Ectodermal cell (in vitro differentiated cells): Measurements from ENCODE around the gene PTPRF.

Source experiments
- H3K27ac ChIP-seq: 2 replicates; pipeline ENCODE4 v1.7.0; 2013; ENCODE audit warnings: mild to moderate bottlenecking, low read depth, low read length; ENCODE audit not compliant: insufficient read depth, poor library complexity, severe bottlenecking
- H3K27me3 ChIP-seq: 2 replicates; pipeline ENCODE4 v1.7.0; 2013; ENCODE audit warnings: mild to moderate bottlenecking, low read length; ENCODE audit not compliant: insufficient read depth, control insufficient read depth, poor library complexity, severe bottlenecking
- H3K36me3 ChIP-seq: one replicate; pipeline ENCODE4 v1.7.0; 2013; ENCODE audit warnings: low read length; ENCODE audit not compliant: control insufficient read depth, insufficient read depth
- H3K4me1 ChIP-seq: one replicate; pipeline ENCODE4 v1.7.0; 2013; ENCODE audit warnings: low read length; ENCODE audit not compliant: control insufficient read depth, insufficient read depth
- H3K4me3 ChIP-seq: 2 replicates; pipeline ENCODE4 v1.7.0; 2013; ENCODE audit warnings: low read depth, low read length, control low read depth; ENCODE audit not compliant: insufficient read depth
- H3K9me3 ChIP-seq: 2 replicates; pipeline ENCODE4 v1.7.0; 2013; ENCODE audit warnings: mild to moderate bottlenecking, low read length, moderate library complexity; ENCODE audit not compliant: control insufficient read depth
- whole genome bisulfite sequencing, 2 experiments: methylation state at CpG; one replicate each; pipeline ENCODE4 v1.1.7; 2013; ENCODE audit warnings: missing lambda C conversion rate in 2 of 2; 5-methylcytosine and 5-hydroxymethylcytosine counted together

PTPRF gene

GRCh38 chr1:43576521-43576920 is 45.8 kb downstream of the PTPRF start:
- no peaks in the 10 kb centered on the region for H3K9me3 ChIP-seq
- no peak overlapping the region for H3K4me3 ChIP-seq
- no peak overlapping the region for H3K27ac ChIP-seq
- peaks cover 12% of the 10 kb centered on the region for H3K36me3 ChIP-seq
- 97 to 99% methylated on average over 7 of the region's 7 CpGs for WGBS, 2 experiments
- no peaks in the 10 kb centered on the region for H3K27me3 ChIP-seq
- H3K4me1 ChIP-seq, result peaks cover 24% of the 10 kb centered on the region

GRCh38 chr1:43577655-43578542 is 47.2 kb downstream of the PTPRF start:
- H3K27me3 ChIP-seq, result no peaks in the 10 kb centered on the region
- peaks cover 19% of the 10 kb centered on the region for H3K36me3 ChIP-seq
- WGBS, 2 experiments, result 91 to 93% methylated on average over 18 of the region's 18 CpGs
- no peak overlapping the region for H3K4me3 ChIP-seq
- peaks cover 16% of the 10 kb centered on the region for H3K4me1 ChIP-seq
- H3K9me3 ChIP-seq, result no peaks in the 10 kb centered on the region
- H3K27ac ChIP-seq, result no peak overlapping the region

GRCh38 chr1:43580039-43580438 is 49.4 kb downstream of the PTPRF start:
- Histone ChIP-seq H3K4me3 (no peak overlapping the region), H3K27me3 (no peaks in the 10 kb centered on the region), H3K9me3 (no peaks in the 10 kb centered on the region), H3K4me1 (peaks cover 5% of the 10 kb centered on the region), H3K27ac (no peak overlapping the region), H3K36me3 (peaks cover 19% of the 10 kb centered on the region)
- WGBS, 2 experiments, result 94 to 98% methylated on average over 9 of the region's 9 CpGs

- Histone ChIP-seq H3K9me3 (no peaks in the 10 kb centered on the region), H3K27ac (no peak overlapping the region), H3K4me3 (no peak overlapping the region), H3K27me3 (no peaks in the 10 kb centered on the region), H3K4me1 (peaks cover 4% of the 10 kb centered on the region), H3K36me3 (peaks cover 10% of the 10 kb centered on the region)
- 84 to 87% methylated on average over 5 of the region's 5 CpGs for WGBS, 2 experiments
Observed at GRCh38 chr1:43582162-43582566, 51.5 kb downstream of the PTPRF start.

- Histone ChIP-seq H3K27me3 (no peaks in the 10 kb centered on the region), H3K36me3 (peaks cover 10% of the 10 kb centered on the region), H3K27ac (no peak overlapping the region), H3K4me3 (no peak overlapping the region), H3K4me1 (peaks cover 4% of the 10 kb centered on the region), H3K9me3 (no peaks in the 10 kb centered on the region)
- 96 to 97% methylated on average over 13 of the region's 13 CpGs for WGBS, 2 experiments
Observed at GRCh38 chr1:43583058-43583457, 52.4 kb downstream of the PTPRF start.

GRCh38 chr1:43584204-43584603 is 53.5 kb downstream of the PTPRF start:
- WGBS, 2 experiments, result 79 to 83% methylated on average over 8 of the region's 8 CpGs
- Histone ChIP-seq H3K9me3 (no peaks in the 10 kb centered on the region), H3K27me3 (no peaks in the 10 kb centered on the region), H3K27ac (no peak overlapping the region), H3K4me1 (peaks cover 4% of the 10 kb centered on the region), H3K4me3 (no peak overlapping the region), H3K36me3 (peaks cover 10% of the 10 kb centered on the region)

GRCh38 chr1:43585557-43585956 is 54.9 kb downstream of the PTPRF start:
- peaks cover 16% of the 10 kb centered on the region for H3K36me3 ChIP-seq
- H3K4me1 ChIP-seq, result peaks cover 4% of the 10 kb centered on the region
- no peak overlapping the region for H3K27ac ChIP-seq
- WGBS, 2 experiments, result 96% methylated on average over 10 of the region's 10 CpGs
- H3K9me3 ChIP-seq, result no peaks in the 10 kb centered on the region
- H3K27me3 ChIP-seq, result no peaks in the 10 kb centered on the region
- no peak overlapping the region for H3K4me3 ChIP-seq

- Histone ChIP-seq H3K27me3 (no peaks in the 10 kb centered on the region), H3K9me3 (no peaks in the 10 kb centered on the region), H3K4me1 (peaks cover 4% of the 10 kb centered on the region), H3K27ac (no peak overlapping the region), H3K36me3 (peaks cover 19% of the 10 kb centered on the region), H3K4me3 (no peak overlapping the region)
- WGBS, 2 experiments, result 96% methylated on average over 6 of the region's 6 CpGs
Observed at GRCh38 chr1:43586136-43586731, 55.6 kb downstream of the PTPRF start.

GRCh38 chr1:43587001-43587400 is 56.3 kb downstream of the PTPRF start:
- Histone ChIP-seq H3K4me3 (no peak overlapping the region), H3K4me1 (no peaks in the 10 kb centered on the region), H3K27me3 (no peaks in the 10 kb centered on the region), H3K36me3 (peaks cover 23% of the 10 kb centered on the region), H3K9me3 (no peaks in the 10 kb centered on the region), H3K27ac (no peak overlapping the region)
- 95% methylated on average over 2 of the region's 2 CpGs for WGBS, 2 experiments

- H3K36me3 ChIP-seq, result peaks cover 21% of the 10 kb centered on the region
- 94 to 95% methylated on average over 9 of the region's 9 CpGs for WGBS, 2 experiments
- no peak overlapping the region for H3K4me3 ChIP-seq
- no peak overlapping the region for H3K27ac ChIP-seq
- H3K4me1 ChIP-seq, result no peaks in the 10 kb centered on the region
- no peaks in the 10 kb centered on the region for H3K9me3 ChIP-seq
- H3K27me3 ChIP-seq, result no peaks in the 10 kb centered on the region
Observed at GRCh38 chr1:43587594-43587993, 56.9 kb downstream of the PTPRF start.
